Cardiac fibroblast (primary cell): ENCODE data around the gene TNIP1.

Experiments
- DNase-seq, 2 donors: peaks; one replicate each; pipeline versions ENCODE4 v3.0.0 to v3.0.0-alpha.2; 2010; ENCODE audit warnings: low read depth in 2 of 2
- H3K4me3 ChIP-seq, 2 donors: replicated peaks in 1 of 2; 1 replicate in 1 of 2; 2 replicates in 1 of 2; pipeline ENCODE4 v1.5.1; 2011; ENCODE audit warnings: low read depth in 2 of 2, low read length in 2 of 2, mild to moderate bottlenecking in 2 of 2, moderate library complexity in 1 of 2
- TF ChIP-seq, protein P1 (sequence below): IDR thresholded peaks from one replicate; pipeline ENCODE4 v1.5.1; 2011; ENCODE audit warnings: low read depth, mild to moderate bottlenecking, low read length, inconsistent platforms

TNIP1 gene

DNA sequence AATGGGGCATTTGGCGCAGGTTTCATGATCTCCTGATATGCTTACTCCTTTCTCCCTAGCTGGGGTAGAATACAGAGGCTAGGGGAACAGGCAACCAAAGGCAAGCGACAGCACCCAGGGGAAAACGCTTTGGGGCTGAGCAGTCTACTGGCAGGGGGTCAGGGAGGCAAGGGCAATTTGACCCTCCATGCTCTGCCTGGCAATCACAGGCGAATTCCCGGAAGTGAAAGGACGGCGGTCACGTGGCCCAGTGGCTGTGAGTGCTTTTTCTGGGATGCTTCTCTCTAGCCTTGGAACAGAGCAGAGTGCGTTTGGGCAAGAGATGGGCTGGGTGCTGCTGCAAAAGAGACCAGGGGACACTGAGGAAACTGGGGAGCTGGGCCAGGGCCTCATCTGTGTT, 54.7 kb downstream of the TNIP1 start:
- no peak overlapping the region for H3K4me3 ChIP-seq
- TF ChIP-seq, protein P1, sequence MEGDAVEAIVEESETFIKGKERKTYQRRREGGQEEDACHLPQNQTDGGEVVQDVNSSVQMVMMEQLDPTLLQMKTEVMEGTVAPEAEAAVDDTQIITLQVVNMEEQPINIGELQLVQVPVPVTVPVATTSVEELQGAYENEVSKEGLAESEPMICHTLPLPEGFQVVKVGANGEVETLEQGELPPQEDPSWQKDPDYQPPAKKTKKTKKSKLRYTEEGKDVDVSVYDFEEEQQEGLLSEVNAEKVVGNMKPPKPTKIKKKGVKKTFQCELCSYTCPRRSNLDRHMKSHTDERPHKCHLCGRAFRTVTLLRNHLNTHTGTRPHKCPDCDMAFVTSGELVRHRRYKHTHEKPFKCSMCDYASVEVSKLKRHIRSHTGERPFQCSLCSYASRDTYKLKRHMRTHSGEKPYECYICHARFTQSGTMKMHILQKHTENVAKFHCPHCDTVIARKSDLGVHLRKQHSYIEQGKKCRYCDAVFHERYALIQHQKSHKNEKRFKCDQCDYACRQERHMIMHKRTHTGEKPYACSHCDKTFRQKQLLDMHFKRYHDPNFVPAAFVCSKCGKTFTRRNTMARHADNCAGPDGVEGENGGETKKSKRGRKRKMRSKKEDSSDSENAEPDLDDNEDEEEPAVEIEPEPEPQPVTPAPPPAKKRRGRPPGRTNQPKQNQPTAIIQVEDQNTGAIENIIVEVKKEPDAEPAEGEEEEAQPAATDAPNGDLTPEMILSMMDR = no peak
- no peak for DNase-seq

DNA sequence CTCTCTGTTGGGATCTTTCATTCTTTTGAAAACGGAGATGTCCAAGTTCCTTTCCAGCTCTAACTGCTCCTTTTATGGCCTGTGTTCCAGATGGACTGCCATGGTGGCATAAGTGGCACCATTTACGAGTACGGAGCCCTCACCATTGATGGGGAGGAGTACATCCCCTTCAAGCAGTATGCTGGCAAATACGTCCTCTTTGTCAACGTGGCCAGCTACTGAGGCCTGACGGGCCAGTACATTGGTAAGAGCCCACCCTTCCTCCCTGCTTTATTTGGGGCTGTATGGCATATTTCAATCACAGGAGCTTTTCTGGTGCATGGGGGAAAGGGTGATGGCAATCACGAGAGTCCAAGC, 55.6 kb downstream of the TNIP1 start:
- TF ChIP-seq, protein P1 = no peak
- no peak overlapping the region for H3K4me3 ChIP-seq
- no peak for DNase-seq

DNA sequence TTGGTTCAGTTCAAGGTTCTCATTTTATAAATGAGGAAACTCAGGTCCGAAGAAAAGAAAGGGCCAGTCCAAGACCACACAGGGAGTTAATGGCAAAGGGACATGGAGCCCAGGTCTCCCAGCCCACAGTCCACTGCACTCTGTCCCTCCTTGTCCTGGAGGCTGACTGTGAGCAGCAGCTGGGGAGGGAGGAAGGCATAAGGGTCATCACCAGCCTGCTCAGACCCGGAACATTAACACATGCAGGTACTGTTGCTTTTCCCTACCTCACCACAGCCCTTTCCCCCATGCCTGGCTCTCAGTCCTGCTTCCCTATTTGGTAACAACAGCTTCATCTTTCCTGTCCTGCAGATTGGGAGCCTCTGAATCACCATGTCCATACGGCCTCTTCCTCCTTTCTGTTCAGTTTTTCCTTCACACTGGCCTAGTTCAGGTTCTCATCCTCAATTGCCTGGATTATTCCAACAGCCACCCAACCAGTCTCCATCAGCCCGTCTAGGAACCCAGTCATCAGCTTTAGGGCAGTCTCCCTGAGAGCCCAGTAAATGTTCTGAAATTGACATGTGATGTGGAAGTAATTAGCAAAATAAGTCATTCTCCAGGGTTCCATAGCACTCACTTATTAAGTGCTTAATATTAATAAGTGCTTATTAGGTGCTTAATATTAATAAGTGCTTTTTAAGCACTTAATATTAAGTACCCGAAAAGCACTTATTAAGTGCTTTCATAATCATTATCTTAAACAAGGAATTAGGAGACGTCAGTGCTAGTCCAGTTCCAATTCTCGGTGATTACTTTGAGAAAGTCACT, 56.2 kb downstream of the TNIP1 start:
- H3K4me3 ChIP-seq = no peak overlapping the region

DNA sequence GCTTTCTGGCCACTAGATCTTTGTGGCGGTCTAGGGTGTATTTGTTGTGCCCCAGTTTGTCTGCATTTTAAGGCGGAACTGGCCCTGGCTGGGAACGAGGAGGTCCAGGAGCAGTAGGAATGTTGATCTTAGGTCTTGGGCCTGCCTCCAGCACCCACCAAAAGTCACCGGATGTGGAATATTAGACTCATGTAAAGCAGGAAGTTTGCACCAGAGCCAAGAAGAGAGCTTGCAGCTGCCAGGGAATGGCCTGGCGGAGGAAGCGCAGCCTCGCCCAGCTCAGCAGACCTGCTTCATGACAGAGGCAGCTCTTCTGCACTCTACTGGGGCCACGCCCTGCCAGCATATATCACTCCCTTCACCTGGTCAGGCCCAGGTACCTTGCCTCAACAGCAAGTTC, 57.2 kb downstream of the TNIP1 start:
- TF ChIP-seq, protein P1 = no peak
- no peak overlapping the region for H3K4me3 ChIP-seq
- peak; percentile 89 to 92 for DNase-seq

More for the DNA sequence above, 56.2 kb downstream of the TNIP1 start:
- TF ChIP-seq, protein P1 = no peak
- peak in 1 of 2 donors; percentile 33 for DNase-seq

DNA sequence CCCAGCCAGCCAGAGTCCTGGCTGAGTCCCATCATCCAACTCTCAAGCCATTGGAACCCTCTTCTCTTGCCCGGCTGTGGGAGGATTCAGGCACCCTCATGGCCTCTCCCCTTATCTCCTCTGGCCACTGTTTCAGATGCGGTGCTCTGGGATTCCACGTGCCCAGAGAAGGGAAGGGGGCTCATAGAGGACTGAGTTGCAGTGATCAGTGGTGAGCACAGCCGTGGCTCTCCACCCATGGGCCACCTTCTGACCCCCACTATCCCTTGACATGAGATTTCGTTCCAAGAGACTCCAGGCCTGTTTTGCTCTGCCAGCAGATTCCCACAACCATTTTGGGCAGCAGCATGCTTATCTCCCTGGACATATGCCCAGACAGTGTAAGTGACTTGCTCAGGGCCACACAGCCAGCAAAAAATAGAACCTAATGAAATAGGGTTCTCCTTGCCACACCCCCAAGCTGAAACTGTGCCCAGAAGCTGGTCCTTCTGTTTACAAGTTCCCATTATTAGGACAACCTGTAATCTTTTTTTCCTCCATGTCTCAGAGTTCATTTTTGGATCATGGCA, 57.7 kb downstream of the TNIP1 start:
- DNase-seq = peak; percentile 82 to 92
- TF ChIP-seq, protein P1 = no peak
- H3K4me3 ChIP-seq = no peak overlapping the region

DNA sequence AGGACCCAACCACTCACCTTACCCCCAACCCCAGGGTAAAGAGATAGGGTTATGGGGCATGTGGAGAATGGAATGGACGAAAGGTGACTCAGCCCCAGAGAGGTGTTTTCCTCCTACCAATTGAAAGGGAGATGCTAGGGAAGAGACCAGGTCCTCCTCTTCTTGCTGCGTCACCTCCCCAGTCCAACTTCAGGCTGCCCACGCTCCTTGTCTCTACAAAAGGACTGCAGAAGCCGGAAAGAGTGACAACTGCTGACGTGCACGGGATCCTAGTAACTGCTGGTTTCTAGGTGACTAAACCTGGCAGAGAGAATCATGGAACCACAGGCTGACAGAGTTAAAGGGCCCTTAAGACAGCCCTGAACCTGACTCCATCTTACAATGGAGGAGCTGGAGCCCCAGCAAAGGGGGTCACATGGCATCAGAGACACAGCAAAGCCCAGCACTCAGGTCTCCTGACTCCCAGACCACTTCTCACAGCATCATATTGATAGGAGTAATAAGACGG, 58.3 kb downstream of the TNIP1 start:
- H3K4me3 ChIP-seq = no peak overlapping the region
- TF ChIP-seq, protein P1 = no peak
- peak; percentile 56 to 94 for DNase-seq
